ENCODE data around the gene TMEM198.

Gene TMEM198, protein sequence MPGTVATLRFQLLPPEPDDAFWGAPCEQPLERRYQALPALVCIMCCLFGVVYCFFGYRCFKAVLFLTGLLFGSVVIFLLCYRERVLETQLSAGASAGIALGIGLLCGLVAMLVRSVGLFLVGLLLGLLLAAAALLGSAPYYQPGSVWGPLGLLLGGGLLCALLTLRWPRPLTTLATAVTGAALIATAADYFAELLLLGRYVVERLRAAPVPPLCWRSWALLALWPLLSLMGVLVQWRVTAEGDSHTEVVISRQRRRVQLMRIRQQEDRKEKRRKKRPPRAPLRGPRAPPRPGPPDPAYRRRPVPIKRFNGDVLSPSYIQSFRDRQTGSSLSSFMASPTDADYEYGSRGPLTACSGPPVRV

DNA sequence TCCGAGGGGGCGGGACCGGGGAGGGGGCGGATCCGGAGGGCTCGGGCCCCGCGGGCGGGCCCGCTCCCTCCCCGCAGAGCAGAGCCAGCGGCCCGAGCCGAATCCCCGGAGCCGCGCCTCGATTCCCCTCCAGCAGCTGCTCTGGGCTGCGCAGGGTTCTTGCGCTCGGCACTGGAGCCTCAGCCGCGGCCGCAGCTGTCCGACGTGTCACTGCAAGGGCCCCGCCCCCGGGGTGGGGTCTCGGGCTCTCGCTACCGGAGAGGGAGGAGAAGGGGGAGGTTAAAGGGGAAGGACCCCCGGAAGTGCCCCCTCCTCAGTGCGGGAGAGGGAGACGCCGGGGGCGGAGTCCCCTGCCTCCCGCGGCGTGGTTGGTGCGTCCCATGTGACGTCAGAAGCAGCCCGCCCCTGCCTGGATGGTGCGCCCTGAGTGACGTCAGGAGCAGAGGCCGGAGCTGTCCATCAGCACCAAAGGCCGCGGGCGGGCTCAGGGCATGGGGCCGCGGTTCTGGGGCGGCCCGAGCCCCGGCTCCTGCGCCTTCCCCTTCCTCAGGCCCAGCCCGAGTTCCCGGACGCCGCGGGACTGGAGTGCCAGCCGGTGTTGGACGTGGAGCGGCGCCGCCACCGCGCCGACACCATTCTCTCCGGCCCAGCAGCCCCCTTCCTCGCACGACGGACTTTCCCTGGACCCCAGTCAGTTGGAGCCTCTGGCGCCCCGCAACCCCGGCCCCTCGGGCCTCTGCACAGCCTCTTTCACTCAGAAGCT lies at the start of gene TMEM198, which contains the start of gene CHPF:
TSS of gene TMEM198 (plus strand) at position 433 of the 763 bp plus-strand sequence. CDS start 700 bp downstream, outside the sequence.
TSS of gene CHPF (minus strand) at position 214 of the 763 bp plus-strand sequence. CDS start 271 bp downstream, outside the sequence.
- DNase-seq = peak; percentile 99

DNA sequence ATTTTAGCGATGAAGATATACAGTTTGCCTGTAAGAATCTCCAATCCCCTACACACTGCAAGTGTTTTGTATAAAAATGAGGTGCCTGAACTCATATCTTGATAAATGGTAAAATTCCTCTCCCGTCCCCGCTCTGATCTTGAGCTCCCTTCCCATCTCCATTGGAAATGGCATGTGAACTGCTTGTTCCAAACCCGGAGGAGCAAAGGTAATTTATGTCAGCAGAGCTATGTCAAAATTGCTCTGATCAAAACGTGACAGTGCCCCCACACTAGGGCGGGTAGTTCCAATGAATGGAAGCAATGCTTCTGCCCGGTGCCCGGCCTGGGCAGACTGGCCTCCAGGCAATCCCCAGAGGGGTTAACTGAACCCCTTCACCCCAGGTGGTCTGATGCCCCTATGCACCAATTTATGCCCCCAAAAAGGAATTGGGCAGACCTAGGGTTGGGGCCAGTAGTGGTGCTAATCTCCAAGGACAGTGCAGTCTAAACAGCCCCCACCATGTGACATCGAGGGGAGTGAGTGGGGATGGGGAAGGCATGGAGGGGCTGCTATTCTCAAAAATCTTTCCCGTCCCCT lies 48.8 kb upstream of the TMEM198 start:
- no peak for DNase-seq

DNA sequence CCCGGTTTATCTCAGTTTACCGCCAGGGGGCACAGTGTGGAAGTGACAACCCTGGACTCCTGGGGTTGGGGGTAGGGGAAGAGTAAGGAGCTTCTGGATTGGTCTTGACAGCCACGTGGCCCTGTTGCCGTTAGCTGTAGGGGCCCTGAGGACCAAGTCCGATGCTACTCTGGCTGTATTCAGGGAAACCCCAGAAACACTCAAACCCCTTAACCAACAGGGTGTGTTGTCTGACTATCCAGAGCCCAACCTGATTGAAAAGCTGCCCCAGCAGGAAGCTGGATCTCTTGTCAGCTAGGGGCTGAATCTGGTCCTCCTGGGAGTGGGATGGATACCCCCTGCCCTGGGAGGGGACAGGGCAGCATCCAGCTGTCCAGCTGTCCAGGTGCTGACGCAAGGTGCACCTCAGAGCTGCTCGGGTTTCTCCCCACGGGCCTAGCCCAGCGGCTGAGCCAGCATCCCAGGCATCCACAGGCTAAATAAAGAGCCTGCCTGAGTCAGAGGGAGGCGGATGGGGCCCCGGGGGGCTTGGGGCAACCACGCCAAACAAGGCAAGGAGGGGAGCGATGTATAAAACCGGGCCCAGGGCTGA lies 48.2 kb upstream of the TMEM198 start:
- DNase-seq = peak; percentile 82

DNA sequence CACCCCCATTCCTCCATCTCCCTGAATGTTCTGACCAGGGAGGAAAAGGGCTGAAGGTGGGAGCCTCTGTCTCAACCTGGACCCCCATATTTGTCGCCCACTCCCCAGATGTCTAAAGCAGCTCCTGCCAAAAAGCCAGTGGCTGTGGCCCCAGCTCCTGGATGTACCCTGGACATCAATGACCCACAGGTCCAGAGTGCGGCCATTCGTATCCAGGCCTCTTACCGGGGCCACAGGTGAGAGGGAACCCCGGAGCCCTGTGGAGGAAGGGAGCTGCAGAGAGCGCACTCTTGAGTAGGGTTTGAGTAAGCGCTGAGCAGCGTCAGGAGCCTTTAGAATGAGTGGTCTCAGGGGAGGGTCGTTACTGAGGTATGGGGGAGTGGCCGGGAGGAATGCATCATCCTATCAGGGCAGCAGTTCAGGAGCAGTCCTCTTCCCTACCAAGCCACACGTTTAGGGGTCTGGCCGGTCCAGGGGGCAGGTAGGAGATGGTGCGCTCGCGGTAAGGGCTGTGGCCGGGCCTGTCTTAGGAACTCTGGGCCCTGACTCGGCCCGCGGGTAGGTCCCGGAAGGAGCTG lies 47.5 kb upstream of the TMEM198 start:
- no peak for DNase-seq

DNA sequence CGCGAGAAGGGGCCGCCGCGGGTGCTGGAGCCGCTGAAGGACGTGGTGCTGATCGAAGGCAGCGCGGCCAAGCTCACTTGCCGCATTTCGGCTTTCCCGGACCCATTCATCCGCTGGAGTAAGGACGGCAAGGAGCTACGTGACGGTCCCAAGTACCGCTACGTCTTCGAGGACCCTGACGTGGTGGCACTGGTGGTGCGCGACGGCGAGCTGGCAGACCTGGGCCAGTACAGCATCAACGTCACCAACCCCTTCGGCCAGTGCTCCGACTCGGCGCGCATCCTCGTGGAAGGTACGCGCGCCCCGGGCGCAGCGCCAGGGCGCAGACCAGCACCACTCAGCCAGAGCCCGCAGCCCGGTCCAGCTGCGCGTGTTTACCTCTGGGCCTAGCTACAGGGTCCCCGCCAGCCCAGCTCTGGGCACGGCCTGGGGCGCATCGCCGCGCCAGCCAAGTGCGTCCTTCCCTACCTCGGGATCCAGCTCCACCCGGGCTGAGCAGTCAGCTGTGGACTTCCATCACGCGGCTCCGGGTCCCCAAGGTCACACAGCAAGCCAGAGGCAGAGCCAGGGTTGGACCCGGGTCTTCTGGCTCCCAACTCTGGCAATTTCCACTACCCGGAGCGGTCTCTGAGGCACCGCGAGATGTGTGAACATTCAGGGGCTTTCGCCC lies 46.9 kb upstream of the TMEM198 start:
- no peak for DNase-seq

DNA sequence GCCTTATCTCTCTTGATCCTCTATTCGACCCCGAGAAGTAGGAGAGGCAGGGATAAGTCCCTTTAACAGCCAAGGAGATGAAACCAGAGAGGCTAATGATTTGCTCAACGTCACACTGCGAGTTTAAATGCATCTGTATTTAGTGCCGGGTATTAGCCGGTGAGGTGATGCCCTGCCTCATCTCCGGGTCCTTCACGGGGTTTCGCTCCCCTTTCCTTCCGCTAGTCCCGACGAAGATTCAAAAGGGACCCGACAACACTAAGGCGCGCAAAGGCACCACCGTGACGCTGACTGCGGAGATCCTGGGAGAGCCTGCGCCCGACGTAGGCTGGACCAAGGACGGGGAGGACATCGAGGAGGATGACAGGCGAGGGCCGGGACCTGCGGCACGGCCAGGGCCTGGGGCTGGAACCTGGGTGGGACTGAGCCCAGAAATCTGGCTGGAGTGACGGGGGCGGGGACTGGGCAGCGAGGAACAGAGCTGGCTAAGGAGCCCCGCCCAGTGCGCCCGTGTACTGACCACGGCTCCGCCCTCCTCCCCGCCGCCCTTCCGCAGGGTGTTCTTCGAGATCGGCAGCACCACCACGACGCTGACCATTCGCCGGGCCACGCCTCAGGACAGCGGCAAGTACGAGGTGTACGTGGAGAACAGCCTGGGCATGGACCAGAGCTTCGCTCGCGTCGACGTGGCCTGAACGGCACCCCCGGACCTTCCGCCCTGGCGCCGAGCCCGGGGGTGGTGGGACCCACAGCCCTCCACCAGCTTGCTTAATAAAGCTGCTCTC lies 46.1 kb upstream of the TMEM198 start:
- peak; percentile 71 for DNase-seq

DNA sequence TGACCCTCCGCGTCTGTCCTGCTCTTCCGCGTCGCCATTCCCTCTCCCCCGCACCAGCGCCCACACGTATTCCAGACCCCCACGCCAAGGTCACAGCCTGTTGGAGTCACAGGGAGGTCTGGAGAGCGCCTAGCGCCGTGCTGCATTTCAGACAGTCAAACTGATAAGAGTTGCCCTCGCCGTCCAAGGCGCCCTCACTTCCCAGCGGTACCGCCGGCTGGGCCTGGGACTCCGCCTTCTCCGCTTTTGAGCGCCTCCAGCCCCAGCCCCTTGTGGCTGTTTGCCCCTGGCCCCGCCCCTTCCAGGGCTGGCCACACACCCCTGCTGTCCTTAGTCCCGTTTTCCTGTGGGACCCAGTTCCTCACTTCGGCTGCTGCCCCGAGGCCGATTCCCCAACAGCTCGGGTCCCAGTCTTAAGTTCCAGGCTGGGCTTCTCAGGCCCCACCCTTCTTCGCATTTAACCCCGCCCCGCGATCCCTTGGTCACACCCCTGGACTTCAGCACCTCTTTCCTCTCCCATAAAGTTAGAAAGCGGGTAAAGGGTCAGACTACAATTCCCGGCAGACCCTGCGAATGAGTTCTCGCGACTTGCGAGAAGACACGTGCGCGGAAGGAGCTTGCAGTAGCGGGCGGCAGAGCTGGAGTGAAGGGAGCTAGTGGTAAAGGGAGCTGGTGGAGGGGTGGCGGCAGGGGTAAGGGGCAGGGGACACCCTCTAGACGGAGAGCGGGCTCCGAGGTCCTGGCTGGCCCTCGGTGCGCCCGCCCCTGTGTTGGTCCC lies 45.4 kb upstream of the TMEM198 start, which contains the start of gene GMPPA:
TSS of gene GMPPA (plus strand) at position 612 of the 778 bp plus-strand sequence. CDS start 1,085 bp downstream, outside the sequence.
- peak; percentile 99 for DNase-seq

DNA sequence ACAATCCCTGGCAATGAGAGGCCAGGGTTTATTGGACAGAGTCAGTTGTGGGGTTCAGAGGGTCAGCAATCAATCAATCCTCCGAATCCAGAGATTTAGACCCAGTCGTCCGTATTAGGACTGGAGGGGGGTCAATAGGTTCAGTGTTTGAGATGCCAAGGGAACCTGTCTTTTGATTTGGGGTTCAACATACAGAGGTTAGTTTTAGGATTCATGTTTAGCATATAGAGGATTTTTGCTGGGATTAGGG lies 44.8 kb upstream of the TMEM198 start:
- no peak for DNase-seq

DNA sequence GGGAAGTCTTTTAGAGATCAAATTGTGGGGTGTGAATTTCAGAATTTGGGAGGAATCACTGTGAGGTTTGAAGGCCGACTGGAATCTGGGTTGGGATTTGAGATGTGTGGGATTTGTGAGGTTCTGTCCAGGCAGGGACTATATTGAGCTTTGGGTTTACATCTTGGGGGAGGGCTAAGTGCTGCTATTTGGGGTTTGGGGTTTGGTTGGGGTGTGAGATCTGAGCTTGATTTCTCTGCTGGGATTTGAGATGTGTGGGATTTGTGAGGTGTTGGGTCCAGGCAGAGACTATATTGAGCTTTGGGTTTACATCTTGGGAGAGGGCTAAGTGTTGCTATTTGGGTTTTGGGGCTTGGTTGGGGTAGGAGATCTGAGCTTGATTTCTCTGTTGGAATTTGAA lies 44.3 kb upstream of the TMEM198 start:
- no peak for DNase-seq

DNA sequence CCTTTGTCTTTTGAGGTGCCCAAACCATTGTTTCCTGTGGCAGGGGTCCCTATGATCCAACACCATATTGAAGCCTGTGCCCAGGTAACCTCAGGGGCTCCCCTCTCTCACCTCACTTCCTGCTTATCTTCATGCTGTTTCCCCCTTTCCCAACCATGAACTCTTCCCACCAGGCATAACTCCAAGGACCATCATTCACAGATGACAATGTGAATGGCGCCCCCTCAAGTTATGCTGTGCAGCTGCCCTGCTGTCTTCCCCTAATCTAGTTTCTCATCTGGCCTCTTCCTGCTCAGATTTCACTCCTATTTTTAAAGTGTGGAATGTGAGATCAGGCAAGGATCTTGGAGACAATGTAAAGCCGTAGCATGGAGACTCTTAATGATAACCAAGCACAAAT lies 43.7 kb upstream of the TMEM198 start:
- DNase-seq = peak; percentile 67

DNA sequence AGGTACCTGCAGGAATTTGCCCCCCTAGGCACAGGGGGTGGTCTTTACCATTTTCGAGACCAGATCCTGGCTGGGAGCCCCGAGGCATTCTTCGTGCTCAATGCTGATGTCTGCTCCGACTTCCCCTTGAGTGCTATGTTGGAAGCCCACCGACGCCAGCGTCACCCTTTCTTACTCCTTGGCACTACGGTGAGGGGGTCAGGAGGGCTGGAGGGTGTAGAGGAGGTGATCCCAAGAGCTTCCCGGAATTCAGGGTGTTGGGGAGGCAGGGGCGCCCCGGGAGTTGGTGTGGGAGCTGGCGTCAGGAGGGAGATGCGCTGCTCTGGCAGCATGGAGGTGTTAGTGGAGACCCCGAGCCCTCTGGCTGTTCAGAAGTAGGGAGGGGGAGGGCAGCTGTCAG lies 42.0 kb upstream of the TMEM198 start:
- no peak for DNase-seq

DNA sequence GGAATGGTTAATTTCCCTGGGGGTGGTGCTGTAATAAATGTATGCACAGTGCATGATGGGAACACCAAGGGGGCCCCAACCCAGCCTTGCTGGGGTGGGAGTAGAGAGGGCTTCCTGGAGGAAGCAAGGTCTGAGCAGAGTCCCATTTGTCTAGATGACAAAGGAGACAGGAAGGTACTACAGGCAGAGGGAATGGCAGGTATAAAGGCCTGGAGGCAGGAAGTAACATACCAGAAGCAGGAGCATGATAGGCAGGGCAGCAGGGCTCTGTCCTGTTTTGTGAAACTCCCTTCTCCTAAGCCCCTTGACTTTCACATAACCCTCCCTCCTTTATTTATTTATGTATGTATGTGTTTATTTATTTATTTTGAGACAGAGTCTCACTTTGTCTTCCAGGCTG lies 41.2 kb upstream of the TMEM198 start:
- no peak for DNase-seq

DNA sequence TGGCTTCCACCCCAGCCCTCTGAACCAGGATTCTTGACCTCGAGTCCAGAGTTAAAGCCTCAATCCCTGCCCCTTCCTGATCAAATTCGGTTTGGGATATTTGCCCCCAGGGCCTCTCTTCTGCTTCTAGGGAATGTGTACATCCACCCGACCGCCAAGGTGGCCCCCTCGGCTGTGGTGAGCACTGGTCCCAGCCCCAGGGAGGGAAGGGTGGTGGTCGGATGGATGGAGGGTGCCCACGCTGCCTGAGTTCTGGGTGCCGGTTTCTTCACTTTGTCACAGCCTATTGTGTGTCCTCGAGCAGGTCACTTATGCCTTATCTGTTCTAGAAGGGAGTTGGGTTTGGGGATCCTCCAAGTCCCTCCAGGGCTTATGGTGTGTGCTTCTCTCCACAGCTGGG lies 38.2 kb upstream of the TMEM198 start:
- DNase-seq = no peak

DNA sequence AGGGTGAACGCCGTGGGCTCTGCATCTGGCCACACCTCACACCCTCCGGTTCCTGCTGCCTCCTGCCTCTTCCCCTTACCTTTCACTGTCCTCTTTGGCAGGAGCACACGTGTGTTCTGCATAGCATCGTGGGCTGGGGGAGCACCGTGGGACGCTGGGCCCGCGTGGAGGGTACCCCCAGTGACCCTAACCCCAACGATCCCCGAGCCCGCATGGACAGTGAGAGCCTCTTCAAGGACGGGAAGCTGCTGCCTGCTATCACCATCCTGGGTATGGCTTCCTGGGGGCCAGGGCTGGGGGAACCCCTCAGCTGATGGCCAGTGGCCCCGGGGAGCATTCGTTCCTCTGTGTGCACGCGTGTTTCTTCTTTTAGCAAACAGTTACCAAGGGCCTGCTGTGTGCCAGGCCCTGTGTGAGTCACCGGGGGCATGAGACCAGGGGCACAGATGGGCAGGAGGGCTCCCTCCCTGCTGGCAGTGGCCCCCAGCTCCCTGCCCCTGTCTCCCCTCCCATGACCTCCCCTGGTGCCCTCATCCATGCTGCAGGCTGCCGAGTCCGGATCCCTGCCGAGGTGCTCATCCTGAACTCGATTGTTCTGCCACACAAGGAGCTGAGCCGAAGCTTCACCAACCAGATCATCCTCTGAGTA lies 37.6 kb upstream of the TMEM198 start:
- no peak for DNase-seq

DNA sequence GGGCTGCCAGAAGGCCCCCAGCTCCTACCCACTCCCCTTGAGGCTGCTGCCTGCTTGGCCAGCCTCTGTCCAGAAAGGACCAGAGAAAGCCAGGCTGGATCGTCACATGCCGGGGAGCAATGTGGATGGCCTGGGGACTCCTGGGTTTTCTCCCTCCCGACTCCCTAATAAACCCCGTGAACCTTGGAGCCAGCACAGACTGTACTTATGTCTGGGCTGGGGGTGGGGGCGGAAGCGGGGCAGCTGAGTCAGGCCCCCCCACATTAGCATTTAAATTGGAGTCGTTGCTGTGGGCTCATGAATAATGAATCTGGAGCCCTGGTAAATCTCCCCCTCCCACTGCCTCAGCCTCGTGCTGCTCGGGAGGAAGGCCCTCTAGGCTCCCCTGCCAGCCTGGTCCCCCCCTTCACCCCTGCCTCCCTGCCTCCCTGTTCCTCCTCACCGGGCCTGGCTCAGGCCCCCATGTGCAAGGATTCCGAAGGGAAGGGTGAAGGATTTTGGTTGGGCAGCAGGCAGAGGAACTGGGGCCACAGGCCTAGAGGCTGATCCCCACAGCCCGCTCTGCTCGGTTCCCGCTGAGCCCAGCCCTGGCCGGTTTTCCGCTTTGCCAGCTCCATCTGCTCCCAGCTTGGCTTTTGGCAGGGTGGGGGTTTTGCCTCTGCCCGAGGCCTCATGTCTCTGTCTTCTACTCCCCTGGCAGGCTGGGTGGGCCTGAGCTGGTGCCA lies 36.9 kb upstream of the TMEM198 start:
- no peak for DNase-seq

DNA sequence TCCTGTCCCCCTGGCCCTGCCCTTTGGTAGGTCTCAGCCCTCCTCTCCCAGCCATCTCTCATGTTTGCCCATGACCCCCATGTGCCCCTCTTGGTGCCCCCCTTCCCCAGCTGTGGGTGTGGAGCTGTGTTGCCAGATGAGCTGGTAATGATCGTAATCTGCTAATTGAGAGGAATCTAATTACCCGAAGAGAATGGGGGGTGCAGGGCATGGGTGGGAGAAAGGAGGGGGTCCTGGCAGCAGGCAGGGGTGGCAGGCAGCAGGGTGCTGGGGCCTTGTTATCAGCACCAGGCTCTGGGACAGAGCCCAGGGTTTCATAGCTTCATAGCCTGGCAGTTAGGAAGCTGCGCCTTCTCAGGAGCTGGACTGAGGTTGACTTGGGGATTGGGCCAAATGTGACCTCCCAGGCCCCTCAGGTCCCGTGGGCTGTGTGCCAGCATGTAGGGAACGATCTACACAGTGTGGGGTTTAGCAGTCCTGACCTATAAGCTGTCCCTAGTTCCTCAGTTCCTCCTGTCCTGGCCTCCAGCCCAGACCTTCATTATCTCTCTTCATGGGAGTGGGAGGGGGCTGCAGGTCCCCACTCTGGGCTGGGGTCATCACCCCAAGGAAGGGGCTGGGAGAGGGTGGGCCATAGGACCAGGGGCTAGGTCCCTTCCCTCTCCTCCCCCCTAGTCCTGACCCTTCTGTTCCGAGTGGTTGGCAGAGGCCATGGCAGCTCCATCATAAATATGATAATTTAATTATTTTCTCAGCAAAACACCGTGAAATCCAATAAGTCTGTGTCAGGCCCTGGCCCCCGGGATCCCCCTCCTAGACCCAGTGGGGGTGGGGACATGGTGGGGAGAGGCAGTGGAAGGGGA lies 36.0 kb upstream of the TMEM198 start:
- no peak for DNase-seq

DNA sequence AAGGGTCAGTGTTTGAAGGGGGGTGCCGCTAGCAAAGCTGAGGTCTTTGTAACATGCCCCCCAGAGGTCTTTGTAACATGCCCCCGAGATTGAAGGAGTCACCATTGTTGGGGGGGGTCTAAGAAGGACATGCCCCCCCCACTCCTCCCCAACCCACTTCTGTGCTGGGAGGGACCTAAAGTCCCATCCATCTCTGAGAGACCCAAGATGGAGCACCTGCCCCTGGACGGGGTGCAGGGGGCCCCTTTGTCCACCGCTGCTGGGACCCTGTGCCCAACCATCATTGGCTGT lies 35.4 kb upstream of the TMEM198 start:
- DNase-seq = no peak

DNA sequence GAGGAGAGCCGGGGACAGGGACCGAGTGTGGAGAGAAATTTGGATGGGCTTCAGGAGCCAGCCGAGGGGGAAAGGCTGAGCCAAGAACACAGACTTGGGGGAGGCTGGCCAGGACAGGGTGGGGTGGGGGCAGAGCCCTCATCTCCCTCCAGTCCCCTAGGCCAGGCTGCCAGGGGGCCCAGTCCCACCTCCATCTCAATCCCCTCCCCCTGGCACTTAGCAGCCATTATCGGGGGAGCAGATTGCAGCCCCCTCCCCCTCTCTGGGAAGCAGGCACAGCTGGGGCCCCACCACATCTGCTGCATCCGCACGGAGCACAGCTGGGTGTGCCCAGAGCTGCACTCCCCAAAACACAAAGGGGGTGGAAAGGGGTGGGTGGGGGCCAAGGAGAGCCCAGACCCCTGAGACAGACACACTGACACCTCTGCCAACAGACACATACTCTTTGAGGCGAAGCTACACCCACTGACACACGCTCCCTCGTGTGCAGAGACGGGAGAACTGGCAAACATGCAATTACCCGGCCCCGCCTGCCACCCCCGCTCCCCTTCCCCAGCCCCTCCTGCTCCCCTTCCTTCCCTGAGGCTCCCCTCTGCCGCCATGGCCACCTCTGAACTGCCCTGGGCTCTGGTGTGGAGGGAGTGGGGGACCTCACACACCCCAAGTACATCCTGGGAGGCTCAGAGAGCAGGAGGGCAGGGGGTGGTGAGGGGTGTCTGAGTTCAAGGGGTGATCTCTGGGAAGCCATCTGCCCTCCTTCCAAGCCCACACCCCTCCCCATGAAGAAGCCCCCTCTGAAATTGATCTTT lies 34.7 kb upstream of the TMEM198 start:
- DNase-seq = no peak

Measured in fibroblast of upper back skin (primary cell).